Transverse colon (tissue), 4 donors: ENCODE results near the gene GPR52. TPM values are rescaled to one million over a fixed set of nuclear protein-coding genes. Genes with fewer than 3 reads are reported as not detected.

Experiments
- DNase-seq: peaks from one replicate; pipeline ENCODE4 v3.0.0-alpha.2; 2019
- H3K27ac ChIP-seq, 4 donors: fragments of 200-600 bp; sonication (generic); 2 replicates each; pipeline ENCODE4 v1.5.1; 2016 to 2018; ENCODE audit warnings: inconsistent platforms in 4 of 4
- H3K27me3 ChIP-seq: fragments of 200-600 bp; sonication (generic); 2 replicates; pipeline ENCODE4 v1.5.1; 2017; ENCODE audit warnings: inconsistent platforms
- H3K36me3 ChIP-seq, 4 donors: fragments of 200-600 bp; sonication (generic); 2 replicates each; pipeline ENCODE4 v1.5.1; 2017 to 2019; ENCODE audit warnings: inconsistent platforms in 4 of 4
- H3K4me1 ChIP-seq, 4 donors: fragments of 200-600 bp; sonication (generic); 2 replicates each; pipeline ENCODE4 v1.5.1; 2017 to 2020; ENCODE audit warnings: inconsistent platforms in 4 of 4
- H3K4me3 ChIP-seq, 4 donors: fragments of 200-600 bp; sonication (generic); 1 replicate in 1 of 4; 2 replicates in 3 of 4; pipeline versions ENCODE4 v1.5.1 to v1.6.1; 2017 to 2019; ENCODE audit warnings: inconsistent platforms in 4 of 4
- H3K9me3 ChIP-seq, 2 donors: fragments of 200-600 bp; sonication (generic); 2 replicates each; pipeline ENCODE4 v1.5.1; 2017 to 2019; ENCODE audit warnings: inconsistent platforms in 2 of 2
- CTCF ChIP-seq, 5 experiments: fragments of 200-600 bp in 3 of 5; fragments of 450-650 bp in 2 of 5; sonication (generic) in 3 of 5; IDR thresholded peaks; 1 replicate in 2 of 5; 2 replicates in 3 of 5; pipeline ENCODE4 v1.5.1; 2016 to 2017; ENCODE audit warnings: antibody characterized with exemption in 5 of 5, inconsistent platforms in 3 of 5, mild to moderate bottlenecking in 2 of 5, moderate library complexity in 1 of 5
- EP300 ChIP-seq: sonication (generic); formaldehyde crosslinking; IDR thresholded peaks from one replicate; pipeline ENCODE4 v1.6.1; 2017; ENCODE audit warnings: antibody characterized with exemption, low read depth
- POLR2A ChIP-seq: fragments of 450-650 bp; IDR thresholded peaks from one replicate; pipeline ENCODE4 v1.6.1; 2016; ENCODE audit warnings: antibody characterized with exemption, mild to moderate bottlenecking, moderate library complexity
- POLR2AphosphoS5 ChIP-seq, 3 donors: sonication (generic); formaldehyde crosslinking; IDR thresholded peaks; one replicate each; pipeline ENCODE4 v1.6.1; 2016; ENCODE audit warnings: antibody characterized with exemption in 3 of 3
- WGBS, 2 donors: methylation state at CpG; one replicate each; pipeline ENCODE4 v1.1.5; 2018; ENCODE audit warnings: low coverage in 1 of 2; 5-methylcytosine and 5-hydroxymethylcytosine counted together
- in situ Hi-C, 4 donors: fragments of 200-750 bp; cut with MboI; loops; one replicate each; pipeline versions ENCODE4 v1.15.0 to v1.15.1; 2017; ENCODE audit warnings: low sequenced_read_pairs in 3 of 4, low pct_ligation_motif_present in 1 of 4, low pct_unique_long_range_greater_than_20kb in 1 of 4
- intact Hi-C: fragments of 100-400 bp; cut with DNase I; formaldehyde crosslinking; loops from one replicate; pipeline ENCODE4 v1.15.1; 2023; ENCODE audit warnings: low total_unique reads
- total RNA-seq, 4 donors: library from RNA; depleted of rRNA; stranded (reverse); fragments of >200 nt; gene quantifications; one replicate each; pipeline ENCODE4 v1.1.0, GENCODE V29; 2016

GPR52 gene
- total RNA-seq, 4 donors from 2014 or later: 8.3 to 16.2 TPM; not detected in 2

GRCh38 chr1:174448974-174449373 is 1.2 kb downstream of the GPR52 start:
- in situ Hi-C loops (no loop called here), intact Hi-C loops (no loop called here)
- 62 to 71% methylated on average over 4 to 5 of the region's 5 CpGs for WGBS, 2 donors
- Histone ChIP-seq H3K36me3 (no peaks in the 10 kb centered on the region), H3K27ac (no peak overlapping the region), H3K4me3 (no peak overlapping the region), H3K9me3 (no peaks in the 10 kb centered on the region), H3K4me1 (peaks cover 0 to 5% (median 2%) of the 10 kb centered on the region in 4 donors), H3K27me3 (no peaks in the 10 kb centered on the region)
- no peak for TF ChIP-seq EP300
- TF ChIP-seq CTCF (IDR thresholded peaks at IDR 0.05): no peak
- no peak for TF ChIP-seq POLR2A
- no peak for TF ChIP-seq POLR2AphosphoS5 (IDR thresholded peaks at IDR 0.05)
- no peak for DNase-seq

GRCh38 chr1:174451408-174451807 is 3.6 kb downstream of the GPR52 start:
- no peaks in the 10 kb centered on the region for H3K9me3 ChIP-seq
- no peak overlapping the region for H3K4me3 ChIP-seq
- DNase-seq: no peak
- intact Hi-C loops (no loop called here), in situ Hi-C loops (no loop called here)
- no peaks in the 10 kb centered on the region for H3K27me3 ChIP-seq
- 95 to 97% methylated on average over 6 of the region's 6 CpGs for WGBS, 2 donors
- H3K27ac ChIP-seq: no peak overlapping the region
- TF ChIP-seq CTCF (IDR thresholded peaks at IDR 0.05) (no peak), POLR2AphosphoS5 (IDR thresholded peaks at IDR 0.05) (no peak), EP300 (no peak), POLR2A (no peak)
- H3K36me3 ChIP-seq: no peaks in the 10 kb centered on the region
- H3K4me1 ChIP-seq: peaks cover 0 to 5% (median 2%) of the 10 kb centered on the region in 4 donors

- DNase-seq: no peak
- TF ChIP-seq POLR2A: no peak
- TF ChIP-seq POLR2AphosphoS5 (IDR thresholded peaks at IDR 0.05): no peak
- TF ChIP-seq EP300: no peak
- no peak for TF ChIP-seq CTCF (IDR thresholded peaks at IDR 0.05)
- in situ Hi-C loops (no loop called here), intact Hi-C loops (no loop called here)
- Histone ChIP-seq H3K27ac (no peak overlapping the region), H3K4me1 (no peaks in the 10 kb centered on the region), H3K36me3 (no peaks in the 10 kb centered on the region), H3K9me3 (no peaks in the 10 kb centered on the region), H3K27me3 (no peaks in the 10 kb centered on the region), H3K4me3 (no peak overlapping the region)
- WGBS, 2 donors: 90 to 91% methylated on average over 2 of the region's 2 CpGs
Observed at GRCh38 chr1:174465855-174466254, 18.1 kb downstream of the GPR52 start.

- H3K27me3 ChIP-seq: no peaks in the 10 kb centered on the region
- in situ Hi-C loops: no loop called here
- no peak overlapping the region for H3K27ac ChIP-seq
- no peak overlapping the region for H3K4me3 ChIP-seq
- H3K36me3 ChIP-seq: no peaks in the 10 kb centered on the region
- no peak for TF ChIP-seq CTCF (IDR thresholded peaks at IDR 0.05)
- TF ChIP-seq POLR2AphosphoS5 (IDR thresholded peaks at IDR 0.05): no peak
- TF ChIP-seq POLR2A: no peak
- TF ChIP-seq EP300: no peak
- 93 to 94% methylated on average over 6 to 8 of the region's 8 CpGs for WGBS, 2 donors
- H3K4me1 ChIP-seq: no peaks in the 10 kb centered on the region
- intact Hi-C loops: no loop called here
- H3K9me3 ChIP-seq: no peaks in the 10 kb centered on the region
- DNase-seq: no peak
Observed at GRCh38 chr1:174466607-174467006, 18.8 kb downstream of the GPR52 start.
